ENCODE data around the gene MAPKBP1. TPM values are rescaled to one million over a fixed set of nuclear protein-coding genes. Genes with fewer than 3 reads are reported as not detected.

Gene MAPKBP1
- polyA plus RNA-seq, 3 donors: 0.76 to 8.6 (median 1.1) TPM

- H3K9me3 Mint-ChIP-seq: no peaks in the 10 kb centered on the region
- no peaks in the 10 kb centered on the region for H3K4me1 Mint-ChIP-seq
- H3K4me3 Mint-ChIP-seq: no peak overlapping the region
- peaks cover 59 to 79% of the 10 kb centered on the region in 2 donors for H3K36me3 Mint-ChIP-seq
- no peak overlapping the region for H3K27ac Mint-ChIP-seq
- no peak for TF ChIP-seq CTCF (IDR thresholded peaks at IDR 0.05)
- H3K4me1 ChIP-seq (ENCODE audit: control insufficient read depth in 1 of 2, insufficient read depth in 2 of 2, low read length in 2 of 2): no peaks in the 10 kb centered on the region
- H3K4me2 ChIP-seq (replicated peaks; ENCODE audit: extremely low read depth, low read length, poor library complexity, severe bottlenecking): no peak overlapping the region
- H3K9ac ChIP-seq (ENCODE audit: insufficient read depth, low read length, poor library complexity, severe bottlenecking): no peak overlapping the region
- intact Hi-C loops (cut with micrococcal nuclease): no loop called here
- WGBS (ENCODE audit: insufficient coverage): 72% methylated on average over 4 of the region's 10 CpGs
- H2AFZ ChIP-seq (ENCODE audit: insufficient read depth, low read depth, low read length, poor library complexity, severe bottlenecking): no peak overlapping the region
- H3K9me3 ChIP-seq (replicated peaks in 1 of 2; ENCODE audit: control insufficient read depth in 1 of 2, insufficient read depth in 1 of 2, low read length in 2 of 2): no peaks in the 10 kb centered on the region
- no peaks in the 10 kb centered on the region for H3K79me2 ChIP-seq (ENCODE audit: insufficient read depth, low read length)
- no peak for DNase-seq
- H3K27me3 ChIP-seq (ENCODE audit: control insufficient read depth in 2 of 2, insufficient read depth in 2 of 2, low read length in 2 of 2): no peaks in the 10 kb centered on the region
- peaks cover 4% of the 10 kb centered on the region for H4K20me1 ChIP-seq (ENCODE audit: insufficient read depth, low read length)
- peaks cover 0 to 3% (median 2%) of the 10 kb centered on the region in 3 donors for H3K27me3 Mint-ChIP-seq (ENCODE audit: low read depth in 3 of 3)
- no peak overlapping the region for H3K4me3 ChIP-seq (replicated peaks in 1 of 3; ENCODE audit: low read depth in 2 of 3, low read length in 3 of 3)
- H3K36me3 ChIP-seq (replicated peaks in 1 of 2; ENCODE audit: control insufficient read depth in 1 of 2, insufficient read depth in 2 of 2, low read length in 2 of 2): peaks cover 65 to 85% of the 10 kb centered on the region in 2 donors
- H3K27ac ChIP-seq (ENCODE audit: low read depth in 1 of 2, low read length in 2 of 2): no peak overlapping the region
Observed at GRCh38 chr15:41843571-41843970, 69.3 kb downstream of the MAPKBP1 start.

- Histone ChIP-seq H3K79me2 (ENCODE audit: insufficient read depth, low read length) (no peaks in the 10 kb centered on the region), H3K36me3 (replicated peaks in 1 of 2; ENCODE audit: control insufficient read depth in 1 of 2, insufficient read depth in 2 of 2, low read length in 2 of 2) (peaks cover 69 to 89% of the 10 kb centered on the region in 2 donors), H4K20me1 (ENCODE audit: insufficient read depth, low read length) (no peaks in the 10 kb centered on the region), H3K27me3 (ENCODE audit: control insufficient read depth in 2 of 2, insufficient read depth in 2 of 2, low read length in 2 of 2) (no peaks in the 10 kb centered on the region), H3K9ac (ENCODE audit: insufficient read depth, low read length, poor library complexity, severe bottlenecking) (no peak overlapping the region), H3K4me3 (replicated peaks in 1 of 3; ENCODE audit: low read depth in 2 of 3, low read length in 3 of 3) (no peak overlapping the region), H3K4me1 (ENCODE audit: control insufficient read depth in 1 of 2, insufficient read depth in 2 of 2, low read length in 2 of 2) (no peaks in the 10 kb centered on the region), H3K27ac (ENCODE audit: low read depth in 1 of 2, low read length in 2 of 2) (no peak overlapping the region), H3K9me3 (replicated peaks in 1 of 2; ENCODE audit: control insufficient read depth in 1 of 2, insufficient read depth in 1 of 2, low read length in 2 of 2) (no peaks in the 10 kb centered on the region), H2AFZ (ENCODE audit: insufficient read depth, low read depth, low read length, poor library complexity, severe bottlenecking) (no peak overlapping the region), H3K4me2 (replicated peaks; ENCODE audit: extremely low read depth, low read length, poor library complexity, severe bottlenecking) (no peak overlapping the region)
- 89% methylated on average over 9 of the region's 12 CpGs for WGBS (ENCODE audit: insufficient coverage)
- Mint-ChIP-seq H3K9me3 (no peaks in the 10 kb centered on the region), H3K4me3 (no peak overlapping the region), H3K36me3 (peaks cover 67 to 86% of the 10 kb centered on the region in 2 donors), H3K27me3 (ENCODE audit: low read depth in 3 of 3) (peaks cover 0 to 3% (median 2%) of the 10 kb centered on the region in 3 donors), H3K4me1 (no peaks in the 10 kb centered on the region), H3K27ac (peak overlapping the region in 1 of 7 donors; percentile 68)
- DNase-seq: no peak
- intact Hi-C loops (cut with micrococcal nuclease): no loop called here
- TF ChIP-seq CTCF (IDR thresholded peaks at IDR 0.05): no peak
Observed at GRCh38 chr15:41844814-41845213, 70.5 kb downstream of the MAPKBP1 start.

Measured in CD14-positive monocyte (primary cell).